Transverse colon (tissue), 4 donors: ENCODE results near the gene GDNF. TPM values are rescaled to one million over a fixed set of nuclear protein-coding genes. Genes with fewer than 3 reads are reported as not detected.

Source experiments
- DNase-seq: peaks from one replicate; pipeline ENCODE4 v3.0.0-alpha.2; 2019
- H3K27ac ChIP-seq, 4 donors: fragments of 200-600 bp; sonication (generic); 2 replicates each; pipeline ENCODE4 v1.5.1; 2016 to 2018; ENCODE audit warnings: inconsistent platforms in 4 of 4
- H3K27me3 ChIP-seq: fragments of 200-600 bp; sonication (generic); 2 replicates; pipeline ENCODE4 v1.5.1; 2017; ENCODE audit warnings: inconsistent platforms
- H3K36me3 ChIP-seq, 4 donors: fragments of 200-600 bp; sonication (generic); 2 replicates each; pipeline ENCODE4 v1.5.1; 2017 to 2019; ENCODE audit warnings: inconsistent platforms in 4 of 4
- H3K4me1 ChIP-seq, 4 donors: fragments of 200-600 bp; sonication (generic); 2 replicates each; pipeline ENCODE4 v1.5.1; 2017 to 2020; ENCODE audit warnings: inconsistent platforms in 4 of 4
- H3K4me3 ChIP-seq, 4 donors: fragments of 200-600 bp; sonication (generic); 1 replicate in 1 of 4; 2 replicates in 3 of 4; pipeline versions ENCODE4 v1.5.1 to v1.6.1; 2017 to 2019; ENCODE audit warnings: inconsistent platforms in 4 of 4
- H3K9me3 ChIP-seq, 2 donors: fragments of 200-600 bp; sonication (generic); 2 replicates each; pipeline ENCODE4 v1.5.1; 2017 to 2019; ENCODE audit warnings: inconsistent platforms in 2 of 2
- EP300 ChIP-seq: sonication (generic); formaldehyde crosslinking; IDR thresholded peaks from one replicate; pipeline ENCODE4 v1.6.1; 2017; ENCODE audit warnings: antibody characterized with exemption, low read depth
- POLR2A ChIP-seq: fragments of 450-650 bp; IDR thresholded peaks from one replicate; pipeline ENCODE4 v1.6.1; 2016; ENCODE audit warnings: antibody characterized with exemption, mild to moderate bottlenecking, moderate library complexity
- POLR2AphosphoS5 ChIP-seq, 3 donors: sonication (generic); formaldehyde crosslinking; IDR thresholded peaks; one replicate each; pipeline ENCODE4 v1.6.1; 2016; ENCODE audit warnings: antibody characterized with exemption in 3 of 3
- WGBS, 2 donors: methylation state at CpG; one replicate each; pipeline ENCODE4 v1.1.5; 2018; ENCODE audit warnings: low coverage in 1 of 2; 5-methylcytosine and 5-hydroxymethylcytosine counted together
- in situ Hi-C, 4 donors: fragments of 200-750 bp; cut with MboI; loops; one replicate each; pipeline versions ENCODE4 v1.15.0 to v1.15.1; 2017; ENCODE audit warnings: low sequenced_read_pairs in 3 of 4, low pct_ligation_motif_present in 1 of 4, low pct_unique_long_range_greater_than_20kb in 1 of 4
- intact Hi-C: fragments of 100-400 bp; cut with DNase I; formaldehyde crosslinking; loops from one replicate; pipeline ENCODE4 v1.15.1; 2023; ENCODE audit warnings: low total_unique reads
- total RNA-seq, 4 donors: library from RNA; depleted of rRNA; stranded (reverse); fragments of >200 nt; gene quantifications; one replicate each; pipeline ENCODE4 v1.1.0, GENCODE V29; 2016
- TF ChIP-seq, protein P1 (sequence below), 5 experiments: fragments of 200-600 bp in 3 of 5; fragments of 450-650 bp in 2 of 5; sonication (generic) in 3 of 5; IDR thresholded peaks; 1 replicate in 2 of 5; 2 replicates in 3 of 5; pipeline ENCODE4 v1.5.1; 2016 to 2017; ENCODE audit warnings: antibody characterized with exemption in 5 of 5, inconsistent platforms in 3 of 5, mild to moderate bottlenecking in 2 of 5, moderate library complexity in 1 of 5

GDNF gene
- total RNA-seq, 4 donors from 2014 or later, result 0.80 to 2.4 (median 1.8) TPM

DNA sequence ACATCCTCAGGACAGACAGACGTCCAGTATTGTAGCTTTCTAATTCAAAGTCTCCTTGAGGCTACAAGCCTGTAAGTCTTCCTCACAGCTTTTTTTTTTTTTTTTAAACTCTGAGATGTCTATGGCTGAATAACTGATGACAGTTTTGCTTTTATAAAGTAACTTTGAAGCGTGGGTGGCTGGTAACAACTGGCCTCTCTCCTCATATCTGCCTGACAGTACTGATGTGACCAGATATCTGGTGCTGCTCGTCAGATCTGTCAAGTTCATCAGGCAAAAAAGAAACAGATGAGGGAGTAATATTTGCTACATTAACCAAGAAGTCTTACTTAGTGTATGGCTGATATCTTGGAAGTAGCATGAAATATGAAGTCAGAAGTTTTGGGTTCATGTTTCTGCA, 72.6 kb downstream of the GDNF start:
- no peak for DNase-seq
- in situ Hi-C loops, result no loop called here
- 67 to 76% methylated on average over 3 of the region's 3 CpGs for WGBS, 2 donors

More for the DNA sequence above, 72.6 kb downstream of the GDNF start:
- H3K4me1 ChIP-seq, result peaks cover 0 to 8% (median 0%) of the 10 kb centered on the region in 4 donors
- H3K4me3 ChIP-seq, result no peak overlapping the region
- H3K27me3 ChIP-seq, result no peaks in the 10 kb centered on the region
- TF ChIP-seq POLR2A (no peak), EP300 (no peak), POLR2AphosphoS5 (IDR thresholded peaks at IDR 0.05) (no peak)
- TF ChIP-seq, protein P1, sequence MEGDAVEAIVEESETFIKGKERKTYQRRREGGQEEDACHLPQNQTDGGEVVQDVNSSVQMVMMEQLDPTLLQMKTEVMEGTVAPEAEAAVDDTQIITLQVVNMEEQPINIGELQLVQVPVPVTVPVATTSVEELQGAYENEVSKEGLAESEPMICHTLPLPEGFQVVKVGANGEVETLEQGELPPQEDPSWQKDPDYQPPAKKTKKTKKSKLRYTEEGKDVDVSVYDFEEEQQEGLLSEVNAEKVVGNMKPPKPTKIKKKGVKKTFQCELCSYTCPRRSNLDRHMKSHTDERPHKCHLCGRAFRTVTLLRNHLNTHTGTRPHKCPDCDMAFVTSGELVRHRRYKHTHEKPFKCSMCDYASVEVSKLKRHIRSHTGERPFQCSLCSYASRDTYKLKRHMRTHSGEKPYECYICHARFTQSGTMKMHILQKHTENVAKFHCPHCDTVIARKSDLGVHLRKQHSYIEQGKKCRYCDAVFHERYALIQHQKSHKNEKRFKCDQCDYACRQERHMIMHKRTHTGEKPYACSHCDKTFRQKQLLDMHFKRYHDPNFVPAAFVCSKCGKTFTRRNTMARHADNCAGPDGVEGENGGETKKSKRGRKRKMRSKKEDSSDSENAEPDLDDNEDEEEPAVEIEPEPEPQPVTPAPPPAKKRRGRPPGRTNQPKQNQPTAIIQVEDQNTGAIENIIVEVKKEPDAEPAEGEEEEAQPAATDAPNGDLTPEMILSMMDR (IDR thresholded peaks at IDR 0.05), result no peak
- intact Hi-C loops, result no loop called here
- no peaks in the 10 kb centered on the region for H3K9me3 ChIP-seq
- H3K36me3 ChIP-seq, result no peaks in the 10 kb centered on the region
- no peak overlapping the region for H3K27ac ChIP-seq
